ENCODE measurements around the gene ZNF668.

The ZNF668 gene

DNA sequence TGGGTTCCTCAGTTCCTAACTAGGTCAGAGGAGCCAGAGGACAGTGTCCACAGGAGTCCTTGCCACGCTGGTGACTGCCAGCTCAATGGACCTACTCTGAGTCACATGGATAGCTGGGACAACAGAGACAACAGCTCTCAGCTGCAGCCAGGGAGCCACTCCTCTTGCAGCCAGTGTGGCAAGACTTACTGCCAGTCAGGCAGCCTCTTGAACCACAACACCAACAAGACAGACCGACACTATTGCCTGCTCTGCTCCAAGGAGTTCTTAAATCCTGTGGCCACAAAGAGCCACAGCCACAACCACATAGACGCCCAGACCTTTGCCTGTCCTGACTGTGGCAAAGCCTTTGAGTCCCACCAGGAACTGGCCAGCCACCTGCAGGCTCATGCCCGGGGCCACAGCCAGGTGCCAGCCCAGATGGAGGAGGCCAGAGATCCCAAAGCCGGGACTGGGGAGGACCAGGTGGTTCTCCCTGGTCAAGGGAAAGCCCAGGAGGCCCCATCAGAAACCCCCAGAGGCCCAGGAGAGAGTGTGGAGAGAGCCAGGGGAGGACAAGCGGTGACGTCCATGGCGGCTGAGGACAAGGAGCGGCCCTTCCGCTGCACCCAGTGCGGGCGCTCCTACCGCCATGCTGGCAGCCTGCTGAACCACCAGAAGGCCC lies 6.8 kb upstream of the ZNF668 start:
- DNase-seq = no peak

DNA sequence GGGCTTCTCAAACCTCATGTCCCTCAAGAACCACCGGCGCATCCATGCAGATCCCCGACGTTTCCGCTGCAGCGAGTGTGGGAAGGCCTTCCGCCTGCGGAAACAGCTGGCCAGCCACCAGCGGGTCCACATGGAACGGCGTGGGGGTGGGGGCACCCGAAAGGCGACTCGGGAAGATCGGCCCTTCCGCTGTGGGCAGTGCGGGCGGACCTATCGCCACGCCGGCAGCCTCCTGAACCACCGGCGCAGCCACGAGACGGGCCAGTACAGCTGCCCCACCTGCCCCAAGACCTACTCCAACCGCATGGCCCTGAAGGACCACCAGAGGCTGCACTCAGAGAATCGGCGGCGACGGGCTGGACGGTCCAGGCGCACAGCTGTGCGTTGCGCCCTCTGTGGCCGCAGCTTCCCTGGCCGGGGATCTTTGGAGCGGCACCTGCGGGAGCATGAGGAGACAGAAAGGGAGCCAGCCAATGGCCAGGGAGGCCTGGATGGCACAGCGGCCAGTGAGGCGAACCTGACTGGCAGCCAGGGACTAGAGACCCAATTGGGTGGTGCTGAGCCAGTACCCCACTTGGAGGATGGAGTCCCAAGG lies 6.1 kb upstream of the ZNF668 start:
- DNase-seq = no peak

DNA sequence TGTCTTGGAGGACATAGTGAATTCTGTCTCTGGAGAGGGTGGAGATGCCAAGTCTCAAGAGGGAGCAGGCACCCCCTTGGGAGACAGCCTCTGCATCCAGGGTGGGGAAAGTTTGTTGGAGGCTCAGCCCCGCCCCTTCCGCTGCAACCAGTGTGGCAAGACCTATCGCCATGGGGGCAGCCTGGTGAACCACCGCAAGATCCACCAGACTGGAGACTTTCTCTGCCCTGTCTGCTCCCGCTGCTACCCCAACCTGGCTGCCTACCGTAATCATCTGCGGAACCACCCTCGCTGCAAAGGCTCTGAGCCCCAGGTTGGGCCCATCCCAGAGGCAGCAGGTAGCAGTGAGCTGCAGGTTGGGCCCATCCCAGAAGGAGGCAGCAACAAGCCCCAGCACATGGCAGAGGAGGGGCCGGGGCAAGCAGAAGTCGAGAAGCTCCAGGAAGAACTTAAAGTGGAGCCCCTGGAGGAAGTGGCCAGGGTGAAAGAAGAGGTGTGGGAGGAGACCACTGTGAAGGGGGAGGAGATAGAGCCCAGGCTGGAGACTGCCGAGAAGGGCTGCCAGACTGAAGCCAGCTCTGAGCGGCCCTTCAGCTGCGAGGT lies 5.4 kb upstream of the ZNF668 start:
- no peak for DNase-seq

GRCh38 chr16:31078597-31079341 lies 4.7 kb upstream of the ZNF668 start:
- DNase-seq = no peak

GRCh38 chr16:31077592-31078396 lies 3.8 kb upstream of the ZNF668 start:
- no peak for DNase-seq

GRCh38 chr16:31077024-31077423 lies 3.0 kb upstream of the ZNF668 start:
- no peak for DNase-seq

GRCh38 chr16:31076319-31076718 lies 2.3 kb upstream of the ZNF668 start:
- no peak for DNase-seq

DNA sequence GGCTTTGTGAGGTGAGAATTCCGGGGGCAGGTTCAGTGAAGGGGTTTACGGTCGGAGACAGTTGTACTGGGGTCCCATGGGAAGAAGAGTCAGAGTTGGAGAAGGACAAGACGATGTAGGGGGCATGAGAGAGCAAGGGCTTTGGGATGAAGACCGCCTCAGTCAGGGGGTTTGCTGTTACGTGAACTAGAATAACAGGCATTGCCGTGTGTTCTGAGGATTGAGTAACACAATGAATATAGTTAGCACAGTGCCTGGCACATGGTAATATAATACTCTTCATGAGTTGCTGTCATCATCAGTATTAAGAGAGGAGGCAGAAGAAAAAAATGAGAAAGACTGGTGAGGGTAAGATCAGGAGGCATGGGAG lies 759 bp upstream of the ZNF668 start:
- DNase-seq = no peak

- DNase-seq = peak; percentile 91
These were observed 684 bp downstream of the ZNF668 start for GRCh38 chr16:31073142-31073969.

- peak; percentile 64 for DNase-seq
These were observed 1.4 kb downstream of the ZNF668 start for GRCh38 chr16:31072540-31073141.

DNA sequence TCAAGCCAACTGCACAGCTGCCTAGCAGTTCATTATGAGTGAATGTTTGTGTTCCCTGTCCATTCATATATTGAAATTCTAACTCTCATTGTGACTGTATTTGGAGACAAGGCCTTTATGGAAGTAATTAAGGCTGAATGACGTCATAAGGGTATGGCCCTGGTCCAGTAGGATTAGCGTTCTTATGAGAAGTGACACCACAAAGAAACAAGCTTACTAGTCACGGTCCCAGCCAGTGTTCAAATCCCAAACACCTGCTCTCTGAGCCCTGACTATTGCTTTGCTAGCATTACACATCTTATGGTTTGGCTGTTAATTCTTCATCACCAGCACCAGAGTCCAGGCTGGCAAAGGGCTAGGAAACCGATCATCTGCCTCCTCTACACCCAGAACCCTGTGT lies 2.2 kb downstream of the ZNF668 start:
- DNase-seq = peak; percentile 24

DNA sequence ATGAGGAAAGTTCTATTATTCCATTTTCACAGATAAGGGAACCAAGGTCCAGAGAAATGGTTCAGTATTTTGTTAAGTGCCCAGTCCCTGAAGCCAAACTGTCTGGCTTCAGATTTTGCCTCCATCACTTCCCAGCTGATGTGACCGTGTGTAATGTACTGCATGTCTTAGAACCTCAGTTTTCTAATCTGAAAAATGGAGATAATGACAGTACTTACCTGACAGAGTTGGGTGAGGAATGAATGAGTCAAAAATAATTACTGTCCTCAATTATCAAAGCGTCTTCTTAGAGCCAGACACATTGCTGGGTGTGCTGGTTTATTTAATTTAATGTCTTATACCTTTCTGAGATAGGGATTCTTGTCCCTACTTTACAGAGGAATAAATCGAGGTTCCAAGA lies 6.7 kb downstream of the ZNF668 start:
- DNase-seq = no peak

GRCh38 chr16:31064882-31065461 lies 9.1 kb downstream of the ZNF668 start:
- DNase-seq = no peak

GRCh38 chr16:31063843-31064611 lies 10.0 kb downstream of the ZNF668 start:
- DNase-seq = peak; percentile 56

DNA sequence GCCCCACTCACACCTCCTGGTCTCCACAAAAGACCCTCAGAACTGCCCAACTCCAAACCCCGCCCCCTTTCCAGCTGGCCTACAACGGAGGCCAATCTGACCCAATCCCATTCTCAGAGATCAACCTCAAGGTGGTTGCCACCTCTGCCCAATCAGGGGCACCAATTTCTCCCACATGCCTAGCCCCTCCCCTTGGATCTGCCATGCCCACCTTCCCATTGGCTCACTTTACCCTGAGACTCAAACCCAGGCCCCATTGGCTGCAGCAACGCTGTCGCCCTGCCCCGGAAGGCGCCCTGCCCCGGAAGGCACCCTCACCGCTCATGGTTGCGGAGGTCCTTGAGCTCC lies 10.6 kb downstream of the ZNF668 start:
- no peak for DNase-seq

DNA sequence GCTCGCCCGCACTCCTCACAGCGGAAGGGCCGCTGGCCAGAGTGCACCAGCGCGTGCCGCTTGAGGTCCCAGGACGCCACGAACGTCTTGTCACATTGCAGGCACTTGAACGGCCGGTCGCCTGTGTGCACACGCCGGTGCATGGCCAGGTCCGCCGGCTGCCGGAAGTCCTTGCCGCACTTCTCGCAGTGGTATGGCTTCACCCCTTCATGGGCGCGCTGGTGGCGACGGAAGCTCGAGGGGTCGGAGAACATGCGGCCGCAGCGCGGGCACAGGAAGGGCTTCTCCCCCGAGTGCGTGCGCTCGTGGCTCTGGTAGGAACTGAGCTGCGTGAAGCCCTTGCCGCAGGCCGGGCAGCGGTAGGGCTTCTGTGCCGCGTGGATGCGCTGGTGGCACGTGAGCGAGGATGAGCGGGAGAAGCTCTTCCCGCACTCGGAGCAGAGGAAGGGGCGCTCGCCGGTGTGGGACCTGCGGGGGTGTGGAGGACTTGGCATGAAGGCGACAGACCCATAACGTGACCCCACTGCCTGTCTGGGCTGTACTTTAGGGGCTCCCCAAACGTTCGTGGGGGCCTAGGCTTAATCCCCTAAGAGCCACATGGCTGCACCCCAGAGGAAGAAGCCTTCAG lies 12.1 kb downstream of the ZNF668 start:
- no peak for DNase-seq

- DNase-seq = no peak
These were observed 12.8 kb downstream of the ZNF668 start for GRCh38 chr16:31061126-31061812.

DNA sequence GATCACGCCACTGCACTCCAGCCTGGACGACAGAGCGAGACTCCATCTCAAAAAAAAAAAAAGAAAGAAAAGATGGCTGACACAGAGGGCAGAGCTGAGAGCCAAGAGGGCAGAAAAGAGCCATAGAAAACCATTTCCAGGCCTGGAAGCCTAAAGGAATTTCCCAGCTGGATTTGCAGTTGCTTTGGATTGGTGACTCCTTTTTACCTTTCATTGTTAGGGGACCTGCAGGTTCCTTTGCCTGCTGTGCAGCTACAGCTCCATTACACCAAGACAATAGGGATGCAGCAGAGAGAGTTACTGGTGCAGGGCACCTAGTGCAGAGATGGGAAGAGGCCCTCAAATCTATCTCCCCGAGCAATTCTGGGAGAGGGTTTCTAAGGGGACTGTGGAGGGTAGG lies 18.4 kb downstream of the ZNF668 start:
- no peak for DNase-seq

GRCh38 chr16:31052114-31052513 lies 21.9 kb downstream of the ZNF668 start:
- DNase-seq = no peak
